ENCODE measurements around the gene MMAB. TPM values are rescaled to one million over a fixed set of nuclear protein-coding genes. Genes with fewer than 3 reads are reported as not detected.

The MMAB gene
- total and polyA plus RNA-seq, 8 donors = 6.2 to 71.2 (median 29.8) TPM

GRCh38 chr12:109580684-109581333, 7.5 kb upstream of the MMAB start:
- no peak overlapping the region for H3K27ac ChIP-seq
- H3K9me3 ChIP-seq = no peaks in the 10 kb centered on the region
- DNase-seq = no peak
- TF ChIP-seq EP300 (IDR thresholded peaks at IDR 0.05) (no peak), POLR2A (IDR thresholded peaks at IDR 0.05) (no peak), POLR2AphosphoS5 (IDR thresholded peaks at IDR 0.05) (no peak), CTCF (IDR thresholded peaks at IDR 0.05) (no peak)
- H3K4me1 ChIP-seq = peaks cover 0 to 2% (median 0%) of the 10 kb centered on the region in 4 donors
- H3K27me3 ChIP-seq = no peaks in the 10 kb centered on the region
- WGBS, 5 donors = 86 to 94% (median 93%) methylated on average over 13 of the region's 13 CpGs
- H3K4me3 ChIP-seq = no peak overlapping the region
- peaks cover 30 to 96% (median 92%) of the 10 kb centered on the region in 4 donors for H3K36me3 ChIP-seq
- intact Hi-C loops (cut with DNase I; ENCODE audit: low total_unique reads) = no loop called here

- peaks cover 28 to 94% (median 92%) of the 10 kb centered on the region in 4 donors for H3K36me3 ChIP-seq
- intact Hi-C loops (cut with DNase I; ENCODE audit: low total_unique reads) = no loop called here
- H3K4me1 ChIP-seq = peaks cover 0 to 7% (median 1%) of the 10 kb centered on the region in 4 donors
- no peak overlapping the region for H3K27ac ChIP-seq
- no peaks in the 10 kb centered on the region for H3K9me3 ChIP-seq
- H3K27me3 ChIP-seq = no peaks in the 10 kb centered on the region
- TF ChIP-seq CTCF (IDR thresholded peaks at IDR 0.05) = no peak
- TF ChIP-seq POLR2A (IDR thresholded peaks at IDR 0.05) = no peak
- no peak for TF ChIP-seq POLR2AphosphoS5 (IDR thresholded peaks at IDR 0.05)
- TF ChIP-seq EP300 (IDR thresholded peaks at IDR 0.05) = no peak
- 87 to 91% (median 88%) methylated on average over 8 of the region's 8 CpGs for WGBS, 5 donors
- H3K4me3 ChIP-seq = no peak overlapping the region
- no peak for DNase-seq
These were observed 7.0 kb upstream of the MMAB start for GRCh38 chr12:109580272-109580671.

- no peak for DNase-seq
- 83 to 95% (median 90%) methylated on average over 7 of the region's 7 CpGs for WGBS, 5 donors
- H3K36me3 ChIP-seq = peaks cover 28 to 88% (median 86%) of the 10 kb centered on the region in 4 donors
These were observed 6.3 kb upstream of the MMAB start for GRCh38 chr12:109579639-109580038.

DNA sequence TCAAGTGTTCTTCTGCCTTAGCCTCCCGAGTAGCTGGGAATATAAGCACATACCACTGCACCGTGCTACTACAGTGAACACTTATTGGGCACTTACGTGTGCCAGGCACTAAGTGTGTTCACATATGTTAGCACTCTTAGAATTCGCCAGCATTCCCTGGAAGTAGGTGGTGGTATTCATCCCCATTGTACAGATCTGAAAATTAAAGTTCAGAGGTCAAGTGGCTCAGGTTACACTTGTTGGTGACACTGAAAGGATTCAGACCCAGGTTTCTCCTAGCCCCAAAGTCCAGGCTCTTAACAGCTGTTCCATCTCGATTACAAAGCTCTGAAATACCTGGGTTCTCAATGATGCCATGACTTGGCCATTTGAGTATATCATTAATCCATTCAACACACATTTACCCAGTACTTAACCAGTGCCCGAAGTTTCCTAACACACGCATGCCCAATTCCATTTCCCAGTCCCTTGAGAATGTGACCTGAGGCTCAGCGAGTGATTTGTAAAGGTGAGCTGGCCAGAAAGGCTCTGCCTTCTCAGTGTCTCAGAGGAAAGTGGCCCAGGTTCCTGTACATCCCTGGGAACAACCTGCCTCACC, 5.1 kb upstream of the MMAB start:
- DNase-seq = no peak
- WGBS, 5 donors = 82 to 92% (median 85%) methylated on average over 8 of the region's 8 CpGs
- Histone ChIP-seq H3K4me1 (peaks cover 0 to 23% (median 13%) of the 10 kb centered on the region in 4 donors), H3K27ac (no peak overlapping the region), H3K9me3 (no peaks in the 10 kb centered on the region), H3K36me3 (peaks cover 28 to 76% (median 75%) of the 10 kb centered on the region in 4 donors), H3K27me3 (no peaks in the 10 kb centered on the region), H3K4me3 (no peak overlapping the region)
- no peak for TF ChIP-seq CTCF (IDR thresholded peaks at IDR 0.05)
- TF ChIP-seq POLR2A (IDR thresholded peaks at IDR 0.05) = no peak
- no peak for TF ChIP-seq POLR2AphosphoS5 (IDR thresholded peaks at IDR 0.05)
- TF ChIP-seq EP300 (IDR thresholded peaks at IDR 0.05) = no peak
- intact Hi-C loops (cut with DNase I; ENCODE audit: low total_unique reads) = no loop called here

More at GRCh38 chr12:109579639-109580038, 6.3 kb upstream of the MMAB start:
- Histone ChIP-seq H3K4me3 (no peak overlapping the region), H3K4me1 (peaks cover 0 to 14% (median 6%) of the 10 kb centered on the region in 4 donors), H3K9me3 (no peaks in the 10 kb centered on the region), H3K27me3 (no peaks in the 10 kb centered on the region), H3K27ac (no peak overlapping the region)
- intact Hi-C loops (cut with DNase I; ENCODE audit: low total_unique reads) = no loop called here
- TF ChIP-seq POLR2AphosphoS5 (IDR thresholded peaks at IDR 0.05) (no peak), POLR2A (IDR thresholded peaks at IDR 0.05) (no peak), CTCF (IDR thresholded peaks at IDR 0.05) (no peak), EP300 (IDR thresholded peaks at IDR 0.05) (no peak)
